ENCODE measurements around the gene KLF16. TPM values are rescaled to one million over a fixed set of nuclear protein-coding genes. Genes with fewer than 3 reads are reported as not detected.

KLF16 gene
- total and polyA plus RNA-seq, 11 donors = 2.9 to 19.7 (median 9.2) TPM

- no peaks in the 10 kb centered on the region for H3K9me3 ChIP-seq
- TF ChIP-seq POLR2A (IDR thresholded peaks at IDR 0.05) (no peak), CTCF (IDR thresholded peaks at IDR 0.05) (no peak)
- no peaks in the 10 kb centered on the region for H3K27me3 ChIP-seq
- peak overlapping the region in 10 of 12 donors; percentile 34 to 98 (median 91) for H3K27ac ChIP-seq
- DNase-seq (peak in 1 of 5 donors; percentile 29), ATAC-seq (no peak)
- H3K36me3 ChIP-seq = peaks cover 0 to 6% (median 0%) of the 10 kb centered on the region in 9 donors
- H3K4me1 ChIP-seq = peaks cover 3 to 90% (median 72%) of the 10 kb centered on the region in 12 donors
- 76 to 82% (median 78%) methylated on average over 4 to 10 of the region's 10 CpGs for WGBS, 4 donors
- H3K4me3 ChIP-seq = no peak overlapping the region
- intact Hi-C loops (cut with DNase I) = no loop called here
Measured at GRCh38 chr19:1858412-1859081, 4.8 kb downstream of the KLF16 start.

- ATAC-seq (no peak), DNase-seq (peak in 3 of 5 donors; percentile 36 to 65 (median 46))
- TF ChIP-seq POLR2A (IDR thresholded peaks at IDR 0.05) (no peak), CTCF (IDR thresholded peaks at IDR 0.05) (no peak)
- Histone ChIP-seq H3K36me3 (peaks cover 0 to 6% (median 0%) of the 10 kb centered on the region in 9 donors), H3K9me3 (no peaks in the 10 kb centered on the region), H3K4me3 (peak overlapping the region in 11 of 12 donors; percentile 44 to 71 (median 62)), H3K27ac (peak overlapping the region; percentile 79 to 98 (median 91)), H3K27me3 (no peaks in the 10 kb centered on the region), H3K4me1 (peaks cover 8 to 98% (median 74%) of the 10 kb centered on the region in 12 donors)
- intact Hi-C loops (cut with DNase I) = no loop called here
- WGBS, 4 donors = 64 to 74% (median 68%) methylated on average over 11 to 16 of the region's 16 CpGs
Measured at GRCh38 chr19:1857648-1858326, 5.6 kb downstream of the KLF16 start.

- 0 to 14% (median 3%) methylated on average over 2 to 73 of the region's 73 CpGs for WGBS, 4 donors
Measured at GRCh38 chr19:1856698-1857603, 6.4 kb downstream of the KLF16 start.

More at GRCh38 chr19:1856698-1857603, 6.4 kb downstream of the KLF16 start:
- peaks cover 0 to 3% (median 0%) of the 10 kb centered on the region in 9 donors for H3K27me3 ChIP-seq
- H3K4me1 ChIP-seq = peaks cover 8 to 100% (median 70%) of the 10 kb centered on the region in 12 donors
- H3K27ac ChIP-seq = peak overlapping the region; percentile 79 to 98 (median 91)
- no peaks in the 10 kb centered on the region for H3K9me3 ChIP-seq
- TF ChIP-seq CTCF (IDR thresholded peaks at IDR 0.05) (no peak), POLR2A (IDR thresholded peaks at IDR 0.05) (peak in 1 of 2 donors; percentile 12)
- ATAC-seq (peak; percentile 18 to 58 (median 51)), DNase-seq (peak; percentile 86 to 91 (median 88))
- peaks cover 0 to 6% (median 0%) of the 10 kb centered on the region in 9 donors for H3K36me3 ChIP-seq
- H3K4me3 ChIP-seq = peak overlapping the region; percentile 38 to 71 (median 58)
- intact Hi-C loops (cut with DNase I) = no loop called here
